GM12878 (cell line): ENCODE data around the gene TRMT1. TPM values are rescaled to one million over a fixed set of nuclear protein-coding genes. Genes with fewer than 3 reads are reported as not detected.
A peak's percentile ranks its signal among the peaks of the same experiment; 100 is the strongest.

Source experiments
- ATAC-seq: fragments of 200-7000 bp; cut with Tn5 transposase; 3 replicates; pipeline ENCODE4 v1.9.1; 2020; ENCODE audit warnings: mild to moderate bottlenecking, moderate library complexity
- BruUV-seq: library from RNA; stranded (reverse); fragments of 400-500 nt; replicated peaks from 2 replicates; lab custom pipeline; 2021; lab: Mats Ljungman, UMichigan
- CTCF ChIA-PET: fragments of 300-600 bp; sonication (Branson Sonifier 250); formaldehyde crosslinking; extraction: SDS; loops from one replicate; lab custom pipeline; 2021; ENCODE audit warnings: inconsistent platforms; lab: Yijun Ruan, JAX
- POLR2A ChIA-PET: fragments of 350-600 bp; formaldehyde crosslinking; extraction: SDS; loops from one replicate; lab custom pipeline; 2021; ENCODE audit warnings: inconsistent platforms; lab: Charles Lee
- RAD21 ChIA-PET: fragments of 300-600 bp; sonication (Branson Sonifier 250); formaldehyde crosslinking; loops from one replicate; lab custom pipeline; 2023; ENCODE audit warnings: antibody characterized with exemption; ENCODE audit not compliant: unreplicated experiment; lab: Charles Lee
- SMC1A ChIA-PET: fragments of 300-600 bp; sonication (Branson Sonifier 250); formaldehyde crosslinking; loops from one replicate; lab custom pipeline; 2023; ENCODE audit not compliant: unreplicated experiment, uncharacterized antibody; lab: Charles Lee
- DNase-seq: peaks from one replicate; pipeline ENCODE4 v3.0.0-alpha.2; 2011; ENCODE audit warnings: low read depth, low spot score
- FAIRE-seq: peaks from 3 replicates; lab custom pipeline; 2011; peaks lifted over from hg19 to GRCh38; lab: Jason Lieb, UNC
- H2AFZ ChIP-seq: 2 replicates; pipeline ENCODE4 v1.6.0; 2011; ENCODE audit warnings: low read depth, low read length, control low read depth; ENCODE audit not compliant: control insufficient read depth
- H3K27ac ChIP-seq: 2 replicates; pipeline ENCODE4 v1.5.1; 2011; ENCODE audit warnings: control low read depth; ENCODE audit not compliant: control insufficient read depth, insufficient read depth
- H3K27me3 ChIP-seq, 2 experiments: replicated peaks in 1 of 2; 2 replicates each; pipeline versions ENCODE4 v1.6.0 to v1.6.1; 2011; ENCODE audit warnings: low read length in 1 of 2; ENCODE audit not compliant: control insufficient read depth in 2 of 2, insufficient read depth in 2 of 2
- H3K36me3 ChIP-seq, 2 experiments: 2 replicates each; pipeline ENCODE4 v1.5.1; 2011; ENCODE audit warnings: low read length in 1 of 2; ENCODE audit not compliant: control insufficient read depth in 2 of 2, insufficient read depth in 2 of 2
- H3K4me1 ChIP-seq: 2 replicates; pipeline ENCODE4 v1.6.1; 2011; ENCODE audit warnings: mild to moderate bottlenecking, low read length, moderate library complexity, mixed read lengths; ENCODE audit not compliant: control insufficient read depth, insufficient read depth
- H3K4me2 ChIP-seq: 2 replicates; pipeline ENCODE4 v1.6.0; 2011; ENCODE audit warnings: control low read depth; ENCODE audit not compliant: control insufficient read depth, insufficient read depth
- H3K4me3 ChIP-seq: fragments of 200-600 bp; sonication (generic); 2 replicates; pipeline ENCODE4 v1.5.1; 2016
- H3K79me2 ChIP-seq: 2 replicates; pipeline ENCODE4 v1.6.0; 2011; ENCODE audit warnings: low read length; ENCODE audit not compliant: control insufficient read depth, insufficient read depth
- H3K9ac ChIP-seq: 2 replicates; pipeline ENCODE4 v1.8.0; 2011; ENCODE audit warnings: low read length, control low read depth, mixed read lengths; ENCODE audit not compliant: control insufficient read depth, insufficient read depth
- H3K9me3 ChIP-seq: replicated peaks from 3 replicates; pipeline ENCODE4 v1.5.1; 2011; ENCODE audit warnings: mild to moderate bottlenecking, low read length; ENCODE audit not compliant: control insufficient read depth, insufficient read depth
- H4K20me1 ChIP-seq: 2 replicates; pipeline ENCODE4 v1.6.0; 2011; ENCODE audit not compliant: control insufficient read depth, insufficient read depth
- BMI1 ChIP-seq: fragments of 450-650 bp; IDR thresholded peaks from 2 replicates; pipeline ENCODE4 v1.6.1; 2016; ENCODE audit warnings: mild to moderate bottlenecking, moderate library complexity, borderline replicate concordance
- EGR1 ChIP-seq, 2 experiments: IDR thresholded peaks; 1 replicate in 1 of 2; 2 replicates in 1 of 2; pipeline ENCODE4 v1.6.1; 2011 to 2012; ENCODE audit warnings: low read depth in 2 of 2, low read length in 2 of 2, borderline replicate concordance in 1 of 2, mild to moderate bottlenecking in 1 of 2, moderate library complexity in 1 of 2
- IKZF1 ChIP-seq: fragments of 450-650 bp; conservative IDR thresholded peaks from 2 replicates; pipeline ENCODE4 v1.6.1; 2017; ENCODE audit warnings: antibody characterized with exemption, mild to moderate bottlenecking
- NR2F1 ChIP-seq: fragments of 450-650 bp; conservative IDR thresholded peaks from 2 replicates; pipeline ENCODE4 v1.6.1; 2017; ENCODE audit warnings: mild to moderate bottlenecking
- SMARCA5 ChIP-seq: fragments of 450-650 bp; IDR thresholded peaks from 2 replicates; pipeline ENCODE4 v1.6.1; 2017; ENCODE audit warnings: mild to moderate bottlenecking
- SP1 ChIP-seq: IDR thresholded peaks from one replicate; pipeline ENCODE4 v1.6.1; 2011; ENCODE audit warnings: low read depth, low read length
- WGBS: methylation state at CpG from one replicate; pipeline ENCODE4 v1.1.6; 2016; ENCODE audit warnings: low lambda C conversion rate; ENCODE audit not compliant: insufficient replicate concordance, insufficient coverage; ENCODE audit errors: missing lambda C conversion rate; 5-methylcytosine and 5-hydroxymethylcytosine counted together
- in situ Hi-C: fragments of 300-500 bp; cut with MboI; formaldehyde crosslinking; loops from 9 replicates; pipeline ENCODE4 v1.14.3; 2018; ENCODE audit warnings: mixed read lengths
- intact Hi-C: fragments of 100-400 bp; cut with micrococcal nuclease; formaldehyde crosslinking; loops from one replicate; pipeline ENCODE4 v1.14.2; 2022; ENCODE audit not compliant: unreplicated experiment
- polyA plus RNA-seq, 11 experiments: library from polyadenylated mRNA; depleted of rRNA in 4 of 11; unstranded in 6 of 11; stranded (reverse) in 5 of 11; fragments of >200 nt; fragmentation: Nextera tagmentation in 4 of 11; fragmentation: Illumina TruSeq in 1 of 11; extraction: Ambion mirVana in 4 of 11; extraction: Trizol in 1 of 11; gene quantifications; 1 replicate in 1 of 11; 2 replicates in 10 of 11; pipeline versions ENCODE4 v1.2.1 to v1.2.3, GENCODE V29; 2011 to 2016; ENCODE audit warnings: inconsistent platforms in 2 of 11, missing spikeins in 2 of 11, low read depth in 1 of 11
- total RNA-seq, 4 experiments: library from RNA; depleted of rRNA in 3 of 4; stranded (reverse); fragments of >200 nt in 3 of 4; fragmentation: Illumina TruSeq in 1 of 4; extraction: Trizol in 1 of 4; gene quantifications; 2 replicates each; pipeline versions ENCODE4 v1.2.1 to v1.2.3, GENCODE V29; 2013 to 2021
- TF ChIP-seq, protein P1 (sequence below): fragments of 450-650 bp; IDR thresholded peaks from 2 replicates; pipeline ENCODE4 v1.6.1; 2016; ENCODE audit warnings: mild to moderate bottlenecking
- TF ChIP-seq, protein P2 (sequence below): fragments of 450-650 bp; IDR thresholded peaks from 2 replicates; pipeline ENCODE4 v1.6.1; 2017; ENCODE audit warnings: low read depth, mild to moderate bottlenecking, moderate library complexity
- TF ChIP-seq, protein P3 (sequence below): fragments of 450-650 bp; IDR thresholded peaks from 2 replicates; pipeline ENCODE4 v1.6.1; 2016; ENCODE audit warnings: mild to moderate bottlenecking, moderate library complexity, borderline replicate concordance
- TF ChIP-seq, protein P4 (sequence below): IDR thresholded peaks from 2 replicates; pipeline ENCODE4 v1.6.1; 2012; ENCODE audit warnings: low read length, inconsistent platforms

Gene TRMT1
- total and polyA plus RNA-seq, 10 of the 15 experiments (the other 5 are each of a cell fraction or from before 2014, with no cell fraction given): 3.4 to 68.8 (median 34.8) TPM

DNA sequence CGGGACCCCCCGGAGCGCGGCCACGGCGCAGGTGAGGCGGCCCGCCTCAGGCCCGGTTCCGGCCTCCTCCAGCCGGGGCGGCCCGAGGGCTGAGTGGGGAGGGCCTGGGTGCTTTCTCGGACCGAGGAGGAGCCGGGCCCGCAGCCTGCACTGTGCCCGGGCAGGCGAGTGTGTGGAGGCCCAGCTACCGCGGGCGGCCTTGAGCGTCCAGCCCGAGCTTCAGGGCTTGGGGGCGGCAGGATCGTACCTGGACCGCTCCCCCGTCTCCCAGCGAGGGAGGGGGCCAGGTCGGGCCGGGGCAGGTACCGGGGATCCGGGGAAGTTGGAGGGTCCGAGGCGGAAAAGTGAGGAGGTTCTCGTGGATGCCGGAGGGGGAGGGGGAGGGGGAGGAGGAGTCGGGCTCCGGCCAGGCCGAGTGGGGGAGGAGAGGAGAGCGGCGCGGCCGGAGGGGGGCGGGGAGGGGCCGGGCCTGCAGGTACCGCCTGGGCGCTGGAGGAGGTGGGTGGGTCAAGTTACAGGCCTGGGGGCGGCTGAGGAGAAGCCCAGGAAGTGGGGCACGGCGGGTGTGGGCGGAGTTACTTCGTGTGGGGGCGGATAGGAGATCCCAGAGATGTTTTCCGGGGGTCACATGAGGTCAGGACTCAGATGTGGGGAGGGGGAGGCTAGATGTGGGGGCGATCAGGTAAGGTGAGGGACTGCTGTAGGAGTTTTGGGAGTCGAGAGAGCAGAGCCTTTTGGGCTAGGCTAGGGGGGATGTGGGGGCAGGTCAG lies 2.1 kb upstream of the TRMT1 start (continued):
- TF ChIP-seq, protein P1, sequence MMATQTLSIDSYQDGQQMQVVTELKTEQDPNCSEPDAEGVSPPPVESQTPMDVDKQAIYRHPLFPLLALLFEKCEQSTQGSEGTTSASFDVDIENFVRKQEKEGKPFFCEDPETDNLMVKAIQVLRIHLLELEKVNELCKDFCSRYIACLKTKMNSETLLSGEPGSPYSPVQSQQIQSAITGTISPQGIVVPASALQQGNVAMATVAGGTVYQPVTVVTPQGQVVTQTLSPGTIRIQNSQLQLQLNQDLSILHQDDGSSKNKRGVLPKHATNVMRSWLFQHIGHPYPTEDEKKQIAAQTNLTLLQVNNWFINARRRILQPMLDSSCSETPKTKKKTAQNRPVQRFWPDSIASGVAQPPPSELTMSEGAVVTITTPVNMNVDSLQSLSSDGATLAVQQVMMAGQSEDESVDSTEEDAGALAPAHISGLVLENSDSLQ: no peak

DNA sequence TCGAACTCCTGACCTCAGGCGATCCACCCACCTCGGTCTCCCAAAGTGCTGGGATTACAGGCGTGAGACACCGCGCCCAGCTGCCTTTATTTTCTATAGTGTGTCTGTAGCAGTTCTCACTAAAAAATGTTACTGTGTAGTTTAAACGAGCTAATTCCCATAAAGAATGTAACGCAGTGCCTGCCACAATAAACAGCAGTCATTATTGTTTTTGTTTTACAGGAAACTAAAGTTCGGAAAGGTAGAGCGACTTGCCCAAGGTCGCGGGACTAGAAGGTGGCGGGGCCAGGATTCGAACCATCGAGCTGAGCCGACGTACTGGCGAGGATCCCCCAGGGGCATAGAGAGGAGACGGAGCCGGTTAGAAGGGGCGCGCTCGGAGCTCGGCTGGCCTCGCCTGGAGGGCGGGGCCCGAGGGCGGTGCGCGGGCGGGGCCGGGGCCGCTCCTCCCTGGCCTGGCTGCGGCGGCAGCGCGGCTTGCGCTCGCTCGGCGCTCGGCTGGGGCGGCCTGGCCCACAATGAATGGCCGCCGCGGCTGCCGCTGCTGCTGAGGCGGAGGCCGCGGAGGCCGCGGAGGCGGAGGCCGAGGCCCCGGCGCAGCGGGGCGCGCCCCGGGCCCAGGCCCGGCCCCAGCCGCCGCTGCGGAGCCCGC lies 1.4 kb upstream of the TRMT1 start, which contains the start of gene NACC1:
Gene NACC1, plus strand, starts transcription at position 493 of the 652 bp plus-strand sequence. CDS start 16,944 bp downstream, outside the sequence.
- Histone ChIP-seq H2AFZ (peak within 1 kb of the TSS; percentile 60), H4K20me1 (peaks cover 10% of the 10 kb centered on the region), H3K79me2 (peaks cover 62% of the 10 kb centered on the region), H3K4me2 (peak within 1 kb of the TSS; percentile 90), H3K4me1 (peaks cover 36% of the 10 kb centered on the region), H3K36me3 (peaks cover under 1 to 7% of the 10 kb centered on the region in 2 experiments; a peak in 3 of 4 replicates), H3K9me3 (no peaks in the 10 kb centered on the region), H3K27me3 (no peaks in the 10 kb centered on the region), H3K9ac (peak within 1 kb of the TSS; percentile 79), H3K4me3 (peak within 1 kb of the TSS; percentile 98), H3K27ac (peak within 1 kb of the TSS; percentile 75)
- RAD21 ChIA-PET: interaction anchor here (0.7 to 2.2 kb wide), 7 partner anchors 13 to 78 kb away, joined by 3 to 10 read pairs (median 4); partner anchors contain the start of genes IER2 and STX10
- SMC1A ChIA-PET: interaction anchor here (1.0 to 1.8 kb wide), 9 partner anchors 13 to 143 kb away, joined by 3 to 7 read pairs (median 5); partner anchors contain the start of genes IER2 and STX10
- intact Hi-C loops (loop anchor here (2.0 to 5.0 kb wide), 2 partner anchors 33 to 144 kb away; partner anchors contain the start of genes IER2 and STX10), in situ Hi-C loops (no loop called here)
- FAIRE-seq (no peak), ATAC-seq (peak; percentile 82), DNase-seq (no peak)
- WGBS: under 1% methylated on average over 37 of the region's 65 CpGs
- no TSS peak for BruUV-seq
- POLR2A ChIA-PET: interaction anchor here (0.5 to 3.8 kb wide), 10 partner anchors 14 to 169 kb away, joined by 3 to 28 read pairs (median 4); partner anchors contain the start of genes IER2 and STX10
- CTCF ChIA-PET: interaction anchor here (0.8 to 1.7 kb wide), 6 partner anchors 12 to 84 kb away, joined by 3 to 7 read pairs (median 4); partner anchors contain the start of genes IER2 and STX10
- TF ChIP-seq, protein P2, sequence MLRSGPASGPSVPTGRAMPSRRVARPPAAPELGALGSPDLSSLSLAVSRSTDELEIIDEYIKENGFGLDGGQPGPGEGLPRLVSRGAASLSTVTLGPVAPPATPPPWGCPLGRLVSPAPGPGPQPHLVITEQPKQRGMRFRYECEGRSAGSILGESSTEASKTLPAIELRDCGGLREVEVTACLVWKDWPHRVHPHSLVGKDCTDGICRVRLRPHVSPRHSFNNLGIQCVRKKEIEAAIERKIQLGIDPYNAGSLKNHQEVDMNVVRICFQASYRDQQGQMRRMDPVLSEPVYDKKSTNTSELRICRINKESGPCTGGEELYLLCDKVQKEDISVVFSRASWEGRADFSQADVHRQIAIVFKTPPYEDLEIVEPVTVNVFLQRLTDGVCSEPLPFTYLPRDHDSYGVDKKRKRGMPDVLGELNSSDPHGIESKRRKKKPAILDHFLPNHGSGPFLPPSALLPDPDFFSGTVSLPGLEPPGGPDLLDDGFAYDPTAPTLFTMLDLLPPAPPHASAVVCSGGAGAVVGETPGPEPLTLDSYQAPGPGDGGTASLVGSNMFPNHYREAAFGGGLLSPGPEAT: peak; percentile 57; the same call in 1 of the 2 replicates
- TF ChIP-seq NR2F1: 0 out of 2 replicates have a peak, but pooled peaks have one; percentile 37
- no peak for TF ChIP-seq BMI1
- TF ChIP-seq, protein P3, sequence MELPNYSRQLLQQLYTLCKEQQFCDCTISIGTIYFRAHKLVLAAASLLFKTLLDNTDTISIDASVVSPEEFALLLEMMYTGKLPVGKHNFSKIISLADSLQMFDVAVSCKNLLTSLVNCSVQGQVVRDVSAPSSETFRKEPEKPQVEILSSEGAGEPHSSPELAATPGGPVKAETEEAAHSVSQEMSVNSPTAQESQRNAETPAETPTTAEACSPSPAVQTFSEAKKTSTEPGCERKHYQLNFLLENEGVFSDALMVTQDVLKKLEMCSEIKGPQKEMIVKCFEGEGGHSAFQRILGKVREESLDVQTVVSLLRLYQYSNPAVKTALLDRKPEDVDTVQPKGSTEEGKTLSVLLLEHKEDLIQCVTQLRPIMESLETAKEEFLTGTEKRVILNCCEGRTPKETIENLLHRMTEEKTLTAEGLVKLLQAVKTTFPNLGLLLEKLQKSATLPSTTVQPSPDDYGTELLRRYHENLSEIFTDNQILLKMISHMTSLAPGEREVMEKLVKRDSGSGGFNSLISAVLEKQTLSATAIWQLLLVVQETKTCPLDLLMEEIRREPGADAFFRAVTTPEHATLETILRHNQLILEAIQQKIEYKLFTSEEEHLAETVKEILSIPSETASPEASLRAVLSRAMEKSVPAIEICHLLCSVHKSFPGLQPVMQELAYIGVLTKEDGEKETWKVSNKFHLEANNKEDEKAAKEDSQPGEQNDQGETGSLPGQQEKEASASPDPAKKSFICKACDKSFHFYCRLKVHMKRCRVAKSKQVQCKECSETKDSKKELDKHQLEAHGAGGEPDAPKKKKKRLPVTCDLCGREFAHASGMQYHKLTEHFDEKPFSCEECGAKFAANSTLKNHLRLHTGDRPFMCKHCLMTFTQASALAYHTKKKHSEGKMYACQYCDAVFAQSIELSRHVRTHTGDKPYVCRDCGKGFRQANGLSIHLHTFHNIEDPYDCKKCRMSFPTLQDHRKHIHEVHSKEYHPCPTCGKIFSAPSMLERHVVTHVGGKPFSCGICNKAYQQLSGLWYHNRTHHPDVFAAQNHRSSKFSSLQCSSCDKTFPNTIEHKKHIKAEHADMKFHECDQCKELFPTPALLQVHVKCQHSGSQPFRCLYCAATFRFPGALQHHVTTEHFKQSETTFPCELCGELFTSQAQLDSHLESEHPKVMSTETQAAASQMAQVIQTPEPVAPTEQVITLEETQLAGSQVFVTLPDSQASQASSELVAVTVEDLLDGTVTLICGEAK: no peak; the same call in 1 of the 2 replicates
- peak; percentile 67; the same call in 1 of the 2 replicates for TF ChIP-seq IKZF1
- TF ChIP-seq SMARCA5: peak; percentile 80
- TF ChIP-seq, protein P4, sequence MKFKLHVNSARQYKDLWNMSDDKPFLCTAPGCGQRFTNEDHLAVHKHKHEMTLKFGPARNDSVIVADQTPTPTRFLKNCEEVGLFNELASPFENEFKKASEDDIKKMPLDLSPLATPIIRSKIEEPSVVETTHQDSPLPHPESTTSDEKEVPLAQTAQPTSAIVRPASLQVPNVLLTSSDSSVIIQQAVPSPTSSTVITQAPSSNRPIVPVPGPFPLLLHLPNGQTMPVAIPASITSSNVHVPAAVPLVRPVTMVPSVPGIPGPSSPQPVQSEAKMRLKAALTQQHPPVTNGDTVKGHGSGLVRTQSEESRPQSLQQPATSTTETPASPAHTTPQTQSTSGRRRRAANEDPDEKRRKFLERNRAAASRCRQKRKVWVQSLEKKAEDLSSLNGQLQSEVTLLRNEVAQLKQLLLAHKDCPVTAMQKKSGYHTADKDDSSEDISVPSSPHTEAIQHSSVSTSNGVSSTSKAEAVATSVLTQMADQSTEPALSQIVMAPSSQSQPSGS: no peak
- TF ChIP-seq SP1: peak; percentile 78
- peak in 1 of 2 experiments; percentile 64; a peak in 1 of 3 replicates for TF ChIP-seq EGR1 (IDR thresholded peaks at IDR 0.05; ENCODE audit: borderline replicate concordance in 1 of 2, low read depth in 2 of 2, low read length in 2 of 2)
